NCI-H2029 (cell line): ENCODE data around the gene CRTC3.
A peak's percentile ranks its signal among the peaks of the same experiment; 100 is the strongest.

ENCODE experiments used
- DNase-seq: peaks from one replicate; lab custom pipeline; 2025; lab: John Stamatoyannopoulos, UW

Gene CRTC3

GRCh38 chr15:90593499-90594158, 63.9 kb downstream of the CRTC3 start:
- no peak for DNase-seq

- peak; percentile 84 for DNase-seq
These were observed 64.6 kb downstream of the CRTC3 start for GRCh38 chr15:90594301-90594738.

GRCh38 chr15:90595763-90596155, 66.0 kb downstream of the CRTC3 start:
- DNase-seq: no peak

- DNase-seq: no peak
These were observed 67.2 kb downstream of the CRTC3 start for GRCh38 chr15:90596943-90597342.

- no peak for DNase-seq
These were observed 67.9 kb downstream of the CRTC3 start for GRCh38 chr15:90597577-90597976.

- DNase-seq: no peak
These were observed 68.4 kb downstream of the CRTC3 start for GRCh38 chr15:90598031-90598577.

GRCh38 chr15:90598679-90599078, 69.0 kb downstream of the CRTC3 start:
- no peak for DNase-seq

- DNase-seq: no peak
These were observed 69.4 kb downstream of the CRTC3 start for GRCh38 chr15:90599116-90599515.

- no peak for DNase-seq
These were observed 69.9 kb downstream of the CRTC3 start for GRCh38 chr15:90599644-90600043.

- no peak for DNase-seq
These were observed 71.2 kb downstream of the CRTC3 start for GRCh38 chr15:90600954-90601353.

GRCh38 chr15:90603893-90604292, 74.2 kb downstream of the CRTC3 start:
- DNase-seq: no peak

GRCh38 chr15:90606641-90607040, 76.9 kb downstream of the CRTC3 start:
- no peak for DNase-seq

- peak; percentile 83 for DNase-seq
These were observed 77.6 kb downstream of the CRTC3 start for GRCh38 chr15:90607361-90607760.

- no peak for DNase-seq
These were observed 79.8 kb downstream of the CRTC3 start for GRCh38 chr15:90609242-90610180.

- DNase-seq: no peak
These were observed 80.5 kb downstream of the CRTC3 start for GRCh38 chr15:90610190-90610589.

- no peak for DNase-seq
These were observed 81.4 kb downstream of the CRTC3 start for GRCh38 chr15:90611157-90611556.

GRCh38 chr15:90617171-90617570, 87.4 kb downstream of the CRTC3 start:
- no peak for DNase-seq

- DNase-seq: no peak
These were observed 88.0 kb downstream of the CRTC3 start for GRCh38 chr15:90617668-90618097.

- DNase-seq: peak; percentile 14
These were observed 88.8 kb downstream of the CRTC3 start for GRCh38 chr15:90618330-90619125.

- DNase-seq: no peak
These were observed 89.7 kb downstream of the CRTC3 start for GRCh38 chr15:90619468-90619867.

GRCh38 chr15:90619939-90620338, 90.2 kb downstream of the CRTC3 start:
- no peak for DNase-seq
